Measurements from ENCODE around the gene EZR.
"Not testable (repeated sequence)": the region's sequence is repeated elsewhere in the genome, so short reads cannot be mapped to it uniquely, and the experiment has no call there.

Gene EZR

GRCh38 chr6:158841358-158841757 lies 22.2 kb upstream of the EZR start:
- no peak for DNase-seq (ENCODE audit: low spot score)

- DNase-seq (ENCODE audit: low spot score), result no peak
These were observed 21.3 kb upstream of the EZR start for GRCh38 chr6:158840465-158840864.

- no peak for DNase-seq (ENCODE audit: low spot score)
These were observed 20.6 kb upstream of the EZR start for GRCh38 chr6:158839796-158840195.

GRCh38 chr6:158838790-158839189 lies 19.6 kb upstream of the EZR start:
- DNase-seq (ENCODE audit: low spot score), result not testable (repeated sequence)

- no peak for DNase-seq (ENCODE audit: low spot score)
These were observed 18.8 kb upstream of the EZR start for GRCh38 chr6:158837684-158838625.

GRCh38 chr6:158836625-158837311 lies 17.6 kb upstream of the EZR start:
- no peak for DNase-seq (ENCODE audit: low spot score)

- DNase-seq (ENCODE audit: low spot score), result no peak
These were observed 16.6 kb upstream of the EZR start for GRCh38 chr6:158835616-158836221.

- no peak for DNase-seq (ENCODE audit: low spot score)
These were observed 15.7 kb upstream of the EZR start for GRCh38 chr6:158834675-158835385.

GRCh38 chr6:158832807-158833206 lies 13.6 kb upstream of the EZR start:
- not testable (repeated sequence) for DNase-seq (ENCODE audit: low spot score)

- no peak for DNase-seq (ENCODE audit: low spot score)
These were observed 12.9 kb upstream of the EZR start for GRCh38 chr6:158832026-158832425.

GRCh38 chr6:158831571-158831970 lies 12.4 kb upstream of the EZR start:
- DNase-seq (ENCODE audit: low spot score), result no peak

- no peak for DNase-seq (ENCODE audit: low spot score)
These were observed 11.6 kb upstream of the EZR start for GRCh38 chr6:158830736-158831135.

- no peak for DNase-seq (ENCODE audit: low spot score)
These were observed 9.6 kb upstream of the EZR start for GRCh38 chr6:158828807-158829206.

GRCh38 chr6:158826819-158827501 lies 7.8 kb upstream of the EZR start:
- no peak for DNase-seq (ENCODE audit: low spot score)

- no peak for DNase-seq (ENCODE audit: low spot score)
These were observed 6.8 kb upstream of the EZR start for GRCh38 chr6:158825951-158826306.

GRCh38 chr6:158825038-158825950 lies 6.1 kb upstream of the EZR start:
- DNase-seq (ENCODE audit: low spot score), result no peak

GRCh38 chr6:158823616-158824015 lies 4.4 kb upstream of the EZR start:
- not testable (repeated sequence) for DNase-seq (ENCODE audit: low spot score)

GRCh38 chr6:158819977-158820622 lies 932 bp upstream of the EZR start:
- DNase-seq (ENCODE audit: low spot score), result no peak

GRCh38 chr6:158818581-158819212 lies 471 bp downstream of the EZR start:
- no peak for DNase-seq (ENCODE audit: low spot score)

Measured in putamen (tissue), 1 donor.